C1 segment of cervical spinal cord (tissue), 14 donors: Measurements from ENCODE around the gene B3GALT6.

ENCODE experiments used
- DNase-seq, 14 donors: peaks; one replicate each; lab custom pipeline; 2025; lab: John Stamatoyannopoulos, UW

Gene B3GALT6

GRCh38 chr1:1200876-1201810 lies 30.9 kb upstream of the B3GALT6 start:
- peak in 1 of 14 donors; percentile 0 for DNase-seq

- no peak for DNase-seq
Observed at GRCh38 chr1:1202831-1203560, 29.0 kb upstream of the B3GALT6 start.

DNA sequence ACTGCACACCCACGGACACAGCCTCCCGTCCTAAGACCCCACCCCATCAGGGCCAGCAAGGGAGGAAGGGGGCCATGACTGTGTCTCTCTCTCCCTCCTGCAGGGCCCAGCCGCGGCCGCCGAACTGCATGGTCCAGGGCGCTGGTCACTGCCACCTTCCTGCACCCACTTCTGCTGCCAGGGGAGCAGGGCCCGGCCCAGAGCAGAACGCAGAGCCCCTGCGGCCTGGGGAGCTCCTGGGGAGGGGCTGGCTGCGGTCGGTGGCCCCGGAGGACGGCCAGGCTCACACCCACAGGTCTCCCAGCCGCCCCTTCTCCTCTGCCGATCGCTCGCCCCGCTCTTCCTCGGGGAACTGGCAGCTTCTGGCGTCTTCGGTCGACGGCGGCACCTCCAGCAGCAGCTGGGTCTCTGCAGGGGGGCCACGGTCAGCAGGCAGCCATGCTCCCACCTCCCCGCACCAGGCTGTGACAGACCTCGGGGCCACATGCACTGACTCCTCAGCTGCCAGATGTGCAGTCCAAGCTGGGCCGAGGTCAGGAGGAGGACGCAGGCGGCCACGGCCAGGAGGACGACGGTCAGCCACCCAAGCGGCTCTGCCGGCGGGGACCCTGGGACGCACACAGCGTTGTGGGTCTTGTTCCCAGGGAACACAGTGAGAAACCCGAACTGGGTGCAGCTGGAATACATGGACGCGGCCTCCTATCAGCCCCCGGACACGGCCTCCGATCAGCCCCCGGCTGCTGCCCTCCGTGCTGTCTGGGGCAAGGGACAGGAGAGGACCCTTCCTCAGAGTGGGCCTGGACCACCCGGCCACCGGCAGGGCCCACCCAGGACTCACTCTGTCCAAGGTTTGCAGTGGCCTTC lies 28.2 kb upstream of the B3GALT6 start:
- no peak for DNase-seq

- no peak for DNase-seq
Observed at GRCh38 chr1:1204425-1204920, 27.6 kb upstream of the B3GALT6 start.

DNA sequence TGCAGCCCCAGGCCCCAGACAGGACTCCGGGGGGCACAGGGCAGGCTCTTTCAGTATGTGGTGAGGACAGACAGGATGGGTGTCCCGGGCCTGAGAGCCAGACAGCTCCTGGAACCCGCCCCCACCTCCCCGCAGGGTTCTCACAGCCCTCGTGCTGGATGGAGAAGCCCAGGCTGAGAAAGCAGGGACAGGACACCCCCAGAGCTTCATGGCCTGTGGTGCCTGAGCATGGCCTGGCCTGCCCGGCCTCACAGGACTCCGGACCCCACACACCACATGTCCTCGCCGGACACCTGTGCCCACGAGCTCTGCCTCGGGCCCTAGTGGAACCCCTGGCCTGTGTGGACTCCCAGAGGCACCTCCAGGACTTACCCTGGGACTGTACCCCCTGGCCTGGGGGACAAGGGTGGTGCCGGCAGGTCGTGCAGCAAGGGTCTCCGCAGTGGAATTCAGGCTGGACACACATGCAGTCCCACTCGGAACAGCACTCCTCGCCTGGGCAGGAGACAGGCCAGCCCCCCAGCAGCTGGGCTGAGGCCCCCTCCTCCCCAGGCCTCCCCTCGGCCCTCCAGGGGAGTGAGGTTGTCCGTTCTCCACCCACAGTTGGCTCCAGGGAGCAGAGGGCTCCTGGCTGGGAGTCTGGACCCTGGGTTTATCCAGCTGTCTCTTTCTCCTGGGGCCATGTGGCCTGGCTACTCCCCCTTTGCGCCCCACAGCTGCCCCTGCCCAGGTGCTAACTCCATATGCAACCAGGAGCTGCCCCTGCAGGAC lies 26.9 kb upstream of the B3GALT6 start:
- DNase-seq, result no peak

DNA sequence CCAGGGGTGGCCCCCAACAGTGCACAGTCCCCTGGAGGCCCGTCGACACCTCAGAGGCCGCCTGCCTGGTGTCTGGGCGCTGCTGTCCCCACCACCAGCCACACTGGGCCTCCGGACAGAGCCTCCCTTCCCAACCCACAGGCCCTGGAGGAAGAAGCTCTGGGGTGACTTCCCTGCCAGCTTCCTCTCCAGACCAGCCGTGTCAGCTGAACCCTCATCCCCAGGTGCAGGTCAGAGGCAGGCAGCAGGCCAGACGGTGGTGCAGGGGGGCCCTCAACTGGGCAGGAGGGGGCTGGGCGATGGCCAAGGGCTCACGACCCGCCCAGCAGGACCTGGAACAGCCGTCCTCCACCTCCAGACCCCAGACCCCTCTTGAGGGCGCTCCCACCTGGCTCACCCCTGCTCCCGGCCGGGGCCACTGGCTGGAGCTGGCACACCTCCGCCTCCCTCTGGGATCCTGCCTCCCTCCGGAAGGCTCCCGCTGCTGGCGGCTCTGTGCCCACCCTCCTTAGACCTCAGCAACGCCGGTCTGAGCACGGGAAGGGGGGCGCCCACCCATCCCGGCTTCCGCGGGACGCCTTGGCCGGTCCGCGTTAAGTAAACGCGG lies 26.2 kb upstream of the B3GALT6 start:
- no peak for DNase-seq

- no peak for DNase-seq
Observed at GRCh38 chr1:1206376-1206965, 25.6 kb upstream of the B3GALT6 start, which contains the start of gene TNFRSF18. TNFRSF18 (minus strand) TSS chr1:1206592; CDS start chr1:1206571, 21 bp downstream.

GRCh38 chr1:1206966-1207531 lies 25.0 kb upstream of the B3GALT6 start:
- DNase-seq, result no peak

GRCh38 chr1:1207571-1207892 lies 24.5 kb upstream of the B3GALT6 start:
- no peak for DNase-seq

- no peak for DNase-seq
Observed at GRCh38 chr1:1208713-1209433, 23.2 kb upstream of the B3GALT6 start.

DNA sequence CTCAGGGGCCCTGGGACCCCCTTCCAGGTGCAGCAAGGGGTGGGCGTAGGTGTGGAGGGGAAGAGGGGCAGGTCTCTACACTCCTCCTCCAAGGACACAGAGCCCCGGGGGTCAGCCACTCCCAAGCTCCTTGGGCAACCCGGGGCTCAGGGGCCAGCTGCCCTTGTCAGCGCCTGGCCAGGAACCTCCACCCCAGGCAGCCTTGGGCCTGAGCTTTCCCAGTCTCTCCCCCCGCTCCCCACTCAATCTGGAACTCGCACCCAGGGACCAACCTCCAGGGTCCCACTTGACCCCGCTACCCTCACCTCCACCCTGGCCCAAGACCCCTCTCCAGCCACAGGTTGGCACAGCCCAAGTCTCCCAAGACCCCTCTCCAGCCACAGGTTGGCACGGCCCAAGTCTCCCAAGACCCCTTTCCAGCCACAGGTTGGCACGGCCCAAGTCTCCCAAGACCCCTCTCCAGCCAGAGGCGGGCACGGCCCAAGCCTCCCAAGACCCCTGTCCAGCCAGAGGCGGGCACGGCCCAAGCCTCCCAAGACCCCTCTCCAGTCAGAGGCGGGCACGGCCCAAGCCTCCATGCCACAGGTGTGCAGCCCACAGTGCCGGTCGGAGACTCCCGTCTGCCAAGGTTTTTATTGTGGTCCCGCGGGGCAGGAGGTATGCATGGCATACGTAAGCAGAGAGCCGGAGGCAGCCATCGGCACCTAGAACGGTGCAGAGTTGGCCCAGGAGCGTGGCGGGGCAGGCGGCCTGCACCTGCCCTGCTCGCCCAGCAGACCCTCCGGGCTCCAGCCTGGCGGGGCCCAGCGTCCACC lies 21.1 kb upstream of the B3GALT6 start:
- no peak for DNase-seq

- DNase-seq, result no peak
Observed at GRCh38 chr1:1211541-1212441, 20.2 kb upstream of the B3GALT6 start.

GRCh38 chr1:1212780-1213344 lies 19.2 kb upstream of the B3GALT6 start:
- DNase-seq, result no peak

- no peak for DNase-seq
Observed at GRCh38 chr1:1213345-1214265, 18.4 kb upstream of the B3GALT6 start, which contains the start of gene TNFRSF4. TNFRSF4 (minus strand) TSS chr1:1214153; CDS start chr1:1214127, 26 bp downstream.

DNA sequence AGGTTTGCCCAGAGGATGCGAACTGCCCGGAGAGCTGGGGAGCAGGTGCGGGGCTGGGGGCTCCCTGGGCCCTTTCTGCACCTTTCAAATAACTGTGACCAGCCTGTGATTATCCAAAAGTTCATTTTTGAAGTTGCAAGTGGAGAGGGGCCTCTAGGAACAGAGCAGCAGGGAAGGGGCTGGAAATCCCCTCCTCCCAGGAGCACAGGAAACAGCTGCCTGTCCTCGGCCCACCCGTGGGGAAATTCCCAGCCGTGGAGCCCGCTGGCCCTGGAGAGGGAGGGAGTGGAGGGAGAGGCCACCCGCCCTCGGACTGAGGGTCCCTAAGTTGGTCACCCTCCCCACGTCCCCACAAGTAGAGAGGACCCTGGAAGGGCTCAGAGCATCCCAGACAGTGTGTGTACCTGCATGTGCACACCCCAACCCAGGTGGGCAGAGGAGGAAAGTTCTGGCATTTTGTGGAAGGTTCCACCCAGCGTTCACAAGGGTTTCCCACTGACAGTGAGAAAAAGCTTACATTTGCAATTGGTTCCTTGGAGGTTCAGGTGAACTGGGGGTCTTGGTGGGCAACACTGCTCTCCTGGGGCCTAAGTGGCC lies 16.9 kb upstream of the B3GALT6 start:
- no peak for DNase-seq
